Neural cell (in vitro differentiated cells): ENCODE data around the gene SYT2. TPM values are rescaled to one million over a fixed set of nuclear protein-coding genes. Genes with fewer than 3 reads are reported as not detected.

Experiments
- H2AFZ ChIP-seq: fragments of 200-600, 300-800 bp; sonication (generic), shearing (Covaris generic); 2 replicates; pipeline ENCODE4 v1.6.0; 2014; ENCODE audit warnings: low read depth, mild to moderate bottlenecking, antibody characterized with exemption, low read length, moderate library complexity
- H3F3A ChIP-seq: fragments of 200-600 bp; shearing (Covaris generic); 2 replicates; pipeline ENCODE4 v1.6.1; 2016; ENCODE audit warnings: mild to moderate bottlenecking, moderate library complexity, mixed read lengths, antibody characterized with exemption, low read length; ENCODE audit not compliant: insufficient read depth, poor library complexity, severe bottlenecking
- H3K27ac ChIP-seq: fragments of 200-600, 300-800 bp; sonication (generic), shearing (Covaris generic); 2 replicates; pipeline ENCODE4 v1.5.1; 2014; ENCODE audit warnings: mild to moderate bottlenecking, low read length, moderate library complexity
- H3K27me3 ChIP-seq: fragments of 300-800, 200-600 bp; sonication (generic), shearing (Covaris generic); 2 replicates; pipeline ENCODE4 v1.6.0; 2014; ENCODE audit warnings: mild to moderate bottlenecking, low read depth, low read length, moderate library complexity; ENCODE audit not compliant: insufficient read depth
- H3K36me3 ChIP-seq: fragments of 300-800, 200-600 bp; sonication (generic), shearing (Covaris generic); 2 replicates; pipeline ENCODE4 v1.5.1; 2014; ENCODE audit warnings: mild to moderate bottlenecking, antibody characterized with exemption, low read length, moderate library complexity; ENCODE audit not compliant: insufficient read depth
- H3K4me2 ChIP-seq: fragments of 300-800, 200-600 bp; sonication (generic), shearing (Covaris generic); 2 replicates; pipeline ENCODE4 v1.6.0; 2014; ENCODE audit warnings: mild to moderate bottlenecking, low read length
- H3K4me3 ChIP-seq: fragments of 300-800, 200-600 bp; sonication (generic), shearing (Covaris generic); 2 replicates; pipeline ENCODE4 v1.5.1; 2014; ENCODE audit warnings: mild to moderate bottlenecking, low read length, moderate library complexity
- H3K79me2 ChIP-seq: fragments of 200-600 bp; shearing (Covaris generic); replicated peaks from 2 replicates; pipeline ENCODE4 v1.6.0; 2014; ENCODE audit warnings: mild to moderate bottlenecking, low read length, moderate library complexity; ENCODE audit not compliant: insufficient read depth
- H3K9ac ChIP-seq: fragments of 300-800, 200-600 bp; sonication (generic), shearing (Covaris generic); 2 replicates; pipeline ENCODE4 v1.6.1; 2016; ENCODE audit warnings: mild to moderate bottlenecking, low read length, mixed read lengths
- H3K9me2 ChIP-seq: fragments of 200-600 bp; shearing (Covaris generic); 2 replicates; pipeline ENCODE4 v1.6.1; 2016; ENCODE audit warnings: mild to moderate bottlenecking, low read length, mixed read lengths; ENCODE audit not compliant: insufficient read depth
- H3K9me3 ChIP-seq: fragments of 200-600, 300-800 bp; sonication (generic), shearing (Covaris generic); 2 replicates; pipeline ENCODE4 v1.6.1; 2016; ENCODE audit warnings: mild to moderate bottlenecking, mixed run types, low read length, moderate library complexity, mixed read lengths
- H4K20me1 ChIP-seq: fragments of 200-600 bp; shearing (Covaris generic); 2 replicates; pipeline ENCODE4 v1.6.1; 2016; ENCODE audit warnings: mild to moderate bottlenecking, mixed run types; ENCODE audit not compliant: insufficient read depth
- CTCF ChIP-seq: fragments of 450-650 bp; IDR thresholded peaks from 2 replicates; pipeline ENCODE4 v1.5.1; 2014; ENCODE audit warnings: antibody characterized with exemption, mild to moderate bottlenecking, moderate library complexity; ENCODE audit not compliant: poor library complexity, severe bottlenecking
- EP300 ChIP-seq: fragments of 450-650 bp; conservative IDR thresholded peaks from 2 replicates; pipeline ENCODE4 v1.6.1; 2014; ENCODE audit warnings: antibody characterized with exemption, mild to moderate bottlenecking, moderate library complexity; ENCODE audit not compliant: poor library complexity, severe bottlenecking
- EZH2 ChIP-seq: fragments of 200-600, 300-800 bp; shearing (Covaris generic), sonication (generic); IDR thresholded peaks from 2 replicates; pipeline ENCODE4 v1.6.1; 2014; ENCODE audit warnings: antibody characterized with exemption, low read length, borderline replicate concordance, mild to moderate bottlenecking; ENCODE audit not compliant: insufficient read depth, poor library complexity, severe bottlenecking
- MXI1 ChIP-seq: fragments of 450-650 bp; conservative IDR thresholded peaks from 2 replicates; pipeline ENCODE4 v1.6.1; 2014; ENCODE audit warnings: antibody characterized with exemption, mild to moderate bottlenecking; ENCODE audit not compliant: poor library complexity, severe bottlenecking
- POLR2AphosphoS5 ChIP-seq: IDR thresholded peaks from 2 replicates; pipeline ENCODE4 v1.6.1; 2012
- RAD21 ChIP-seq: fragments of 450-650 bp; conservative IDR thresholded peaks from 2 replicates; pipeline ENCODE4 v1.6.1; 2014; ENCODE audit warnings: antibody characterized with exemption, mild to moderate bottlenecking, moderate library complexity
- SMC3 ChIP-seq: fragments of 450-650 bp; conservative IDR thresholded peaks from 2 replicates; pipeline ENCODE4 v1.6.1; 2014; ENCODE audit warnings: antibody characterized with exemption, mild to moderate bottlenecking, moderate library complexity; ENCODE audit not compliant: poor library complexity
- TAF1 ChIP-seq: IDR thresholded peaks from 2 replicates; pipeline ENCODE4 v1.6.1; 2012; ENCODE audit warnings: low read depth
- polyA plus RNA-seq: library from polyadenylated mRNA; depleted of rRNA; stranded (reverse); fragments of >200 nt; gene quantifications from 2 replicates; pipeline ENCODE4 v1.2.3, GENCODE V29; 2014
- TF ChIP-seq, protein P1 (sequence below): IDR thresholded peaks from 2 replicates; pipeline ENCODE4 v1.6.1; 2012; ENCODE audit warnings: borderline replicate concordance

Gene SYT2
- polyA plus RNA-seq, 1 donor from 2014 or later = 0.04 TPM

DNA sequence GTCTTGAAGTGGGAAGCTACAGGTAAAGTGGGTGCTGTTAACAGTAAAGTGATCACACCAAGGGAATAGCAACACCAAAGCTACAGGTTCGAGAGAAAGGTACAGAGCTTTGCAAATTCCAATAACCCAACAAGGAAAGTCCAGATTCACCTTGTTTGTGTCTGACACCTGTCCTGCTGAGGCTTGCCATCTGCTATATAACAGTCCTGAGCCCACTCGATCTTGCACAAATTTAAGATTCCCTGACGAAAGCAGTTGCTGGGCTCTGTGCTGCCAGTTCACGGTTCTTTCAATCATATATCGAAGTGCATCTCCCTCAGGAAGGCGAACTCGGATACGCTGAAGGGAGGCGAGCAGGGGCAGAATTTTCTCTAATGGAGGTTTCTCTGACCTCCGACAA lies 23.0 kb upstream of the SYT2 start:
- no peak overlapping the region for H3K9ac ChIP-seq
- H3K27ac ChIP-seq = no peak overlapping the region
- peaks cover 1% of the 10 kb centered on the region for H3K79me2 ChIP-seq
- TF ChIP-seq, protein P1, sequence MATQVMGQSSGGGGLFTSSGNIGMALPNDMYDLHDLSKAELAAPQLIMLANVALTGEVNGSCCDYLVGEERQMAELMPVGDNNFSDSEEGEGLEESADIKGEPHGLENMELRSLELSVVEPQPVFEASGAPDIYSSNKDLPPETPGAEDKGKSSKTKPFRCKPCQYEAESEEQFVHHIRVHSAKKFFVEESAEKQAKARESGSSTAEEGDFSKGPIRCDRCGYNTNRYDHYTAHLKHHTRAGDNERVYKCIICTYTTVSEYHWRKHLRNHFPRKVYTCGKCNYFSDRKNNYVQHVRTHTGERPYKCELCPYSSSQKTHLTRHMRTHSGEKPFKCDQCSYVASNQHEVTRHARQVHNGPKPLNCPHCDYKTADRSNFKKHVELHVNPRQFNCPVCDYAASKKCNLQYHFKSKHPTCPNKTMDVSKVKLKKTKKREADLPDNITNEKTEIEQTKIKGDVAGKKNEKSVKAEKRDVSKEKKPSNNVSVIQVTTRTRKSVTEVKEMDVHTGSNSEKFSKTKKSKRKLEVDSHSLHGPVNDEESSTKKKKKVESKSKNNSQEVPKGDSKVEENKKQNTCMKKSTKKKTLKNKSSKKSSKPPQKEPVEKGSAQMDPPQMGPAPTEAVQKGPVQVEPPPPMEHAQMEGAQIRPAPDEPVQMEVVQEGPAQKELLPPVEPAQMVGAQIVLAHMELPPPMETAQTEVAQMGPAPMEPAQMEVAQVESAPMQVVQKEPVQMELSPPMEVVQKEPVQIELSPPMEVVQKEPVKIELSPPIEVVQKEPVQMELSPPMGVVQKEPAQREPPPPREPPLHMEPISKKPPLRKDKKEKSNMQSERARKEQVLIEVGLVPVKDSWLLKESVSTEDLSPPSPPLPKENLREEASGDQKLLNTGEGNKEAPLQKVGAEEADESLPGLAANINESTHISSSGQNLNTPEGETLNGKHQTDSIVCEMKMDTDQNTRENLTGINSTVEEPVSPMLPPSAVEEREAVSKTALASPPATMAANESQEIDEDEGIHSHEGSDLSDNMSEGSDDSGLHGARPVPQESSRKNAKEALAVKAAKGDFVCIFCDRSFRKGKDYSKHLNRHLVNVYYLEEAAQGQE = no peak
- TF ChIP-seq CTCF (no peak), SMC3 (no peak), EP300 (no peak), MXI1 (no peak), TAF1 (no peak), EZH2 (no peak), RAD21 (no peak), POLR2AphosphoS5 (no peak)
- no peaks in the 10 kb centered on the region for H3K9me2 ChIP-seq
- H3K4me3 ChIP-seq = no peak overlapping the region
- H3K9me3 ChIP-seq = no peaks in the 10 kb centered on the region
- H2AFZ ChIP-seq = no peak overlapping the region
- peaks cover 42% of the 10 kb centered on the region for H3K36me3 ChIP-seq
- H3K4me2 ChIP-seq = no peak overlapping the region
- no peaks in the 10 kb centered on the region for H3K27me3 ChIP-seq
- no peaks in the 10 kb centered on the region for H3F3A ChIP-seq
- peaks cover 7% of the 10 kb centered on the region for H4K20me1 ChIP-seq

- Histone ChIP-seq H3K9me3 (no peaks in the 10 kb centered on the region), H3K36me3 (peaks cover 26% of the 10 kb centered on the region), H3K4me2 (no peak overlapping the region), H3K27ac (no peak overlapping the region), H3K9ac (no peak overlapping the region), H2AFZ (no peak overlapping the region), H3K27me3 (no peaks in the 10 kb centered on the region), H3K9me2 (no peaks in the 10 kb centered on the region), H3K4me3 (no peak overlapping the region), H3K79me2 (no peaks in the 10 kb centered on the region), H4K20me1 (no peaks in the 10 kb centered on the region), H3F3A (no peaks in the 10 kb centered on the region)
- no peak for TF ChIP-seq EZH2
- no peak for TF ChIP-seq CTCF
- no peak for TF ChIP-seq RAD21
- TF ChIP-seq, protein P1 = no peak
- no peak for TF ChIP-seq MXI1
- TF ChIP-seq SMC3 = no peak
- TF ChIP-seq TAF1 = no peak
- TF ChIP-seq EP300 = no peak
- no peak for TF ChIP-seq POLR2AphosphoS5
Measured at GRCh38 chr1:202728951-202729350, 18.7 kb upstream of the SYT2 start.
